Effector memory CD8-positive, alpha-beta T cell (primary cell): ENCODE results near the gene FST.
A peak's percentile ranks its signal among the peaks of the same experiment; 100 is the strongest.

Experiments used
- ATAC-seq: fragments of 150-1000 bp; cut with Tn5 transposase; replicated peaks from 2 replicates; pipeline ENCODE4 v1.10.0; 2021; ENCODE audit warnings: mild to moderate bottlenecking, moderate library complexity
- DNase-seq, 3 experiments: peaks; one replicate each; pipeline ENCODE4 v3.0.0; 2021
- H3K27ac Mint-ChIP-seq, 2 donors: one replicate each; pipeline ENCODE4 v1.8.0; 2022; ENCODE audit warnings: mild to moderate bottlenecking in 2 of 2, mixed read lengths in 2 of 2, moderate library complexity in 2 of 2
- H3K27me3 Mint-ChIP-seq, 2 donors: one replicate each; pipeline ENCODE4 v1.8.0; 2022; ENCODE audit warnings: mixed read lengths in 2 of 2
- H3K36me3 Mint-ChIP-seq: one replicate; pipeline ENCODE4 v1.8.0; 2022; ENCODE audit warnings: mild to moderate bottlenecking, moderate library complexity, mixed read lengths; ENCODE audit not compliant: insufficient read depth
- H3K4me1 Mint-ChIP-seq, 2 donors: one replicate each; pipeline ENCODE4 v1.8.0; 2022; ENCODE audit warnings: low read depth in 2 of 2, mixed read lengths in 2 of 2
- H3K4me3 Mint-ChIP-seq, 2 donors: one replicate each; pipeline ENCODE4 v1.8.0; 2022; ENCODE audit warnings: mild to moderate bottlenecking in 2 of 2, mixed read lengths in 2 of 2, moderate library complexity in 2 of 2
- H3K9me3 Mint-ChIP-seq, 2 donors: one replicate each; pipeline ENCODE4 v1.8.0; 2022; ENCODE audit warnings: mixed read lengths in 2 of 2

Gene FST

DNA sequence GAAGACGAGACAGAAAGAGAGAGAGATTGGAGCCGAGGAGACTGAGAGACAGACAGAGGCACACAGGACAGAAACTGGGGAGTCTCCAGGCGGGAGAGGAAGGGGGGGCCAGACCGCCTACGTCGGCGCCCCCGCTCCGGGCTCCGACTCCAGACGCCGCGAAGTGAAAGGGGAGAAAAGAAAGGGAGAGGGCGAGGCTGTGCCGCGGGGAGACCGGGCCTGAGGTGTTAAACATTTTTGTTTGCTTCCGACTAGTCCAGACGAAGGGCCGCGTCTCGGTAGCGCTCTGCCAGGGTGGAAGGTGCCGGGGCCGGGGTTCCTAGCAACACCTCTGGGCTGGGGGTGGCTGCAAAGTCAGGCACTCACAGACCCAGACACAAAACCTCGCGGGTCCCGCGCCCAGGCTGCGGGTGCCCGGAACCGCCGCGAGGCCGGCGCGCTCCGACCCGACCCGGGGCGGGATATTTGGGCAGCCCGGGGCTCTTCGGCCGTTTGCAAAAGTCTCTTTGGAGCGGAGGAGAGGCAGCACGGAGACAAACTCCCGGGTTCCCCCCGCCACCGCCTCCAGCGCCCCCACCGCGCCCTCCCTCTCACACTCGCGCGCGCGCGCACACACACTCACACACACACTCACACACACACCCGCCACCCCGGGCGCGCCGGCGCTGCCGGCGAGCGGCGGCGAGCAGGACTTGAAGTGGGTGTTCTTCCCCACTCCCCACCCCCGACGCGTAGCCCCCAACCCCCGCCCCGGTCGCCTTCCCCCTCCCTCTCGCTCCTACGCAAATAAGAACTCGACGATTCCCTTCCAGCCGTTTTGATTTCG, 626 bp upstream of the FST start:
- peaks cover 28 to 45% of the 10 kb centered on the region in 2 donors for H3K4me1 Mint-ChIP-seq
- H3K4me3 Mint-ChIP-seq, result peak overlapping the region; percentile 84 to 91
- peaks cover 12% of the 10 kb centered on the region for H3K36me3 Mint-ChIP-seq
- ATAC-seq (peak; percentile 9), DNase-seq (no peak)
- H3K9me3 Mint-ChIP-seq, result no peaks in the 10 kb centered on the region
- H3K27me3 Mint-ChIP-seq, result peaks cover 52 to 57% of the 10 kb centered on the region in 2 donors
- H3K27ac Mint-ChIP-seq, result peak overlapping the region in 1 of 2 donors; percentile 62

DNA sequence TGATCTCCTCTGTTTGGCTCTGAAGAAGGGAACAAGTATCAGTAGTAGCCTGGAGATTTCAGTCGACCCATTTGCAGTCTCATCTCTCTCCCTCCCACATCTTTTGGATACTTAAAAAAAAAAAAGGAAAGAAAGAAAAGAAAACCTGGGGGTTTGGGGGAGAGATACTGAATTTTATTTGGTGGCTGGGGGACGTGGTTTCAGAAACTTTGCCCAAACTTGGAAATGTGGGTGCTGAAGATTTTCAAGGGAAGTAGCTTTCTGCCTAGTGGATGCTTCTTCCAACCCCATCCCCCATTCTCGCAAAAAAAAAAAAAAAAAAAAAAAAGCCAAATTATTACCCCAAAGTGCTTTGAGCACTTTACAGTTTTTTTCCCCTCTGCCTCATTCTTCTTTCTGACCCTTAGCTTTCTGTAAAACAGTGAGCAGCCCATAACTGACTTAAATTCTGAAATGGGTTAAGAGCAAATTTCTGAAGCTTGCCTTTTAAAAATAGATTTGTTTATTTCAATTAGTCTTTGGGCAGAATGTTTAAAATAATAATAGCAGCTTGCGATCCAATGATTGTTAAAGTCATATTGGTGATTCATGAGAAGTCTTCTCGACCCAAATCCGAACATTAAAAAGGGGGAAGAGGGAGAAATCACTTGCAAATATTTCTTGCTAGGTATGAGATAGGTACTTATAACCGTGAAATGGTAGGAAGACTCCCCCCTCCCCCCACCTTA, 894 bp downstream of the FST start:
- H3K27me3 Mint-ChIP-seq, result peaks cover 44 to 53% of the 10 kb centered on the region in 2 donors
- H3K9me3 Mint-ChIP-seq, result no peaks in the 10 kb centered on the region

DNA sequence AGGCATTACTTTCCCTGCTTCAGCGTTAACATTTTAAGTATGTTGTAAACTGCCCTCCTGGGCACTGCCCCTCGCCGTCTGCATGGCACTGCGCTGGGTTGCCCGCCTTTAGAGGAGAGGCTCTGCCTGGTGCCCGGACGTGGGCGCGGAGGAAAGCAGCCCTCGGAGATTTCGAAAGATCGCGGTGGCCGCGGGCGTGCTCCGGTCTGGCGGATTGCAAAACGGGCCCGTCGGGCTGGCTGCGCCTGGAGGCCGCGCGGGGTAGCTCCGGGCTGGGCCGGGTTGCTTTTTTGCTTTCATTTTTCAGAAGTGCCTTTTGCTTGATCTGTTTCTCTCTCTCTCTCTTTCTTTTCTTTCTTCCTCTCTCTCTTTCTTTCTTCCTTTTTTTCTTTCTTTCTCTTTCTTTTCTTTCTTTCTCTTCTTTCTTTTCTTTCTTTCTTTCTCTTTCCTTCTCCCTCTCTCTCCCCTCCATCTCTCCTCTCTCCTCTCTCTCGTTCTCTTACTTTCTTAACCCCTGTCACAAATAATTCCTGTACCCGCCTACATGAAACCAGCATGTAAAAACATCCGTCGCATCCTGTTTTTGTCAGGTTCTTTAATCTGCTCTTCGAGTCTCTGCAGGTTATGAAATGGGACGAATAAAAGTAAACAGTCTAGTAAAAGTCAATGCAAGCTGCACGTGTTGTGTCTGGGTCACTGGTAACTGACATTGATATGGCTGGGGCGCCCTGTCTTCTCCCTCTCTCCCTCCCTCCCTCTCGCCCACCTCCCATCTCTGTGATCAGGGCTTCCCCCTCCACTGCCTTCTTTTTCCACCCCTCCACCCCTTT, 1.7 kb downstream of the FST start:
- H3K27ac Mint-ChIP-seq, result peak overlapping the region; percentile 65 to 67
- DNase-seq (peak; percentile 52 to 59 (median 54)), ATAC-seq (peak; percentile 73)
- peak overlapping the region; percentile 84 to 91 for H3K4me3 Mint-ChIP-seq
- no peaks in the 10 kb centered on the region for H3K9me3 Mint-ChIP-seq
- H3K4me1 Mint-ChIP-seq, result peaks cover 28 to 45% of the 10 kb centered on the region in 2 donors
- peaks cover 12% of the 10 kb centered on the region for H3K36me3 Mint-ChIP-seq
- H3K27me3 Mint-ChIP-seq, result peaks cover 40 to 48% of the 10 kb centered on the region in 2 donors

More for the DNA sequence above, 894 bp downstream of the FST start:
- DNase-seq, result no peak
- no peak for ATAC-seq
- Mint-ChIP-seq H3K27ac (peak overlapping the region in 1 of 2 donors; percentile 67), H3K4me1 (peaks cover 28 to 45% of the 10 kb centered on the region in 2 donors), H3K36me3 (peaks cover 12% of the 10 kb centered on the region), H3K4me3 (peak overlapping the region; percentile 84 to 91)

DNA sequence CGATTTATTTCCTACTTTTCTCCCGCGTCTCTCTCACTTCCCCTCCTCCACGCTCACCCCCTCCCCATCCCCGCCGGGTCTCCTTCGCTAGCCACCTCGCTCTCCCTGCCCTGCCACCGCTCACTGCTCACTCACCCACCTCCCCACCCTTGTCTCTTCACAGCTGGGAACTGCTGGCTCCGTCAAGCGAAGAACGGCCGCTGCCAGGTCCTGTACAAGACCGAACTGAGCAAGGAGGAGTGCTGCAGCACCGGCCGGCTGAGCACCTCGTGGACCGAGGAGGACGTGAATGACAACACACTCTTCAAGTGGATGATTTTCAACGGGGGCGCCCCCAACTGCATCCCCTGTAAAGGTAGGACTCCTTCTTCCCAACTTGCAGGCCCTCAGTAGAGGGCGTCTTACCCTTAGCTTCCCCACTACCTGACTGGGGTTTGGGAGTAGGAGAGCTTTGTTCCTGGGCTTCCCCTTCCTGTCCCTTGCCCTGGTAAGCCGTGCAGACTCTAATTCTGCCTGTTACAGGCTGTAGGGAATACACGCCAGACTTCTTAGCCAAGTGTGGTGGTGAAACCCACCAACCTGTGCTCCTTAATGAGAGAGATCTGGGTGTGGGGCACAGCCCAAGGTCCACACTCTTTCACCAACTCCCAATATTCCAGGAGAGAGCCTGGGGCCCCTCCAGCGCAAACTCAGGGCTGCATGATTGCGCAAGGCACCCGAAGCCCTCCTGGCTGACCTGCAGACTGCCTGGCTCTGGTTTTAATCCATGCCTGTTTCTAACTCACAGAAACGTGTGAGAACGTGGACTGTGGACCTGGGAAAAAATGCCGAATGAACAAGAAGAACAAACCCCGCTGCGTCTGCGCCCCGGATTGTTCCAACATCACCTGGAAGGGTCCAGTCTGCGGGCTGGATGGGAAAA, 2.5 kb downstream of the FST start:
- Mint-ChIP-seq H3K27me3 (peaks cover 40 to 47% of the 10 kb centered on the region in 2 donors), H3K9me3 (no peaks in the 10 kb centered on the region), H3K4me3 (peak overlapping the region; percentile 84 to 91), H3K4me1 (peaks cover 28 to 45% of the 10 kb centered on the region in 2 donors), H3K27ac (peak overlapping the region; percentile 65 to 67), H3K36me3 (peaks cover 12% of the 10 kb centered on the region)
- DNase-seq (no peak), ATAC-seq (peak; percentile 24)

DNA sequence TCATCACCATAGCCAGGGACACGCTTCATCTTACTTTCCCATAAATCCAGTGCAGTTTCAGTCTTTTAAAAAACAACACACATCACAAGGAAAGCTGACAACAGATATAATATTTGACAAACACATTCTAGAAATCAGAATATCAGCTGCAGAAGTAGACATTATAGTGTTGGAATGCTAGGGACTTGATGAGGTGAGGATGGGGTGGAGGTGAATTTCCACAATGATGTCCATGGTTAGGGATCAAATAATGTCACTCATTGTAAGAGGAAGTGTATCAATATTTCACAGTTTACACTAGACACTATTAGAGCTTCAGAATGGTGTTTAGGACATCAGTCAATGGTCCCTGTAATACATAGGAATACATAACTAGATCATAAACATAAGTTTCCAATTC, 7.0 kb downstream of the FST start:
- ATAC-seq, result no peak

DNA sequence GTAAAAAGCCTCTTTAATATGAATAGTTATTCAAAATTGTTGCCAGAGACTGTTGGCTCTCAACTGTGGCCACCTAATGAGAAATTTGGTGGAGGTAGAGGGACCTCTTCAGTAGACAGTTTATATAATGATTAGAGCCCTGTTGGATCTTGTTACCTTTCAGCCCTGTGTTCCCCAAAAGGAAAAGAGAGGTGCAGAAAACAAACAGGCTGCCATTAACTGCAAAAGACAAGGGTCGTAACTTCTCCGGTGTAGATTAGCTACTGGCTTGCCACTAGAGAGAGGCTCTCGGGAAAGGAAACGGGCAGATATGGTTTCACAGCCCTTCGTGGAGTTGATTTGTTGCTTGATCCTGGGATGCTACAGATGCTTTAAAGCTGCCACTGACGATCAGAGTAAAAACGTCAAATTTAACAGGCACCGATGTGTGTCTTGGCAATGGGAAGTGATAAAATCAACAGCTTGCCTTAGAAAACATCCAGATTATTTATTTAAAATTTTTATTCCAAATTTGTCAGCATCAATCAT, 7.8 kb downstream of the FST start:
- Mint-ChIP-seq H3K36me3 (no peaks in the 10 kb centered on the region), H3K4me3 (no peak overlapping the region), H3K9me3 (no peaks in the 10 kb centered on the region), H3K27ac (no peak overlapping the region), H3K27me3 (peaks cover 19 to 41% of the 10 kb centered on the region in 2 donors), H3K4me1 (peaks cover 4 to 5% of the 10 kb centered on the region in 2 donors)
- DNase-seq (no peak), ATAC-seq (no peak)

More for the DNA sequence above, 7.0 kb downstream of the FST start:
- no peak overlapping the region for H3K4me3 Mint-ChIP-seq
- no peaks in the 10 kb centered on the region for H3K9me3 Mint-ChIP-seq
- H3K27me3 Mint-ChIP-seq, result peaks cover 26 to 41% of the 10 kb centered on the region in 2 donors
- H3K4me1 Mint-ChIP-seq, result peaks cover 10 to 14% of the 10 kb centered on the region in 2 donors
- no peak for DNase-seq
- H3K27ac Mint-ChIP-seq, result no peak overlapping the region
- H3K36me3 Mint-ChIP-seq, result peaks cover 4% of the 10 kb centered on the region

DNA sequence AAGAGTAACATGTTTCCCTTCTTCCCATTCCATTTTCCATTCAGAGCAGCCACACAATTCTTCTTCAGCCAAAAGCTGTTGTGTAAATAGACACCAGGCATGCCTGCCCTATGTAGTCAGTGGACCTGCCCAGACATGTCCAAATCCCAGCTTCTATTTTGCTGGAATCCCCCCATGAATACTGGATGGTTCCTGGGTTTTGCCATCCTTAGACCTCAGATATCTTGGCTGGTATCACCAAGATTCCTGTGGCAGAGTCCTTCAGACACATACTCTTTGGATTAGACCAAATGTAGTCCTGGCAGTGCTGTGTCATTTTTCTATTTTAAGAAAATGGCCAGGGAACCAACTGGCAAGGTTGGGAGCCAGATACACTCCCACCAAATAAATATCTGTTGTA, 10.3 kb downstream of the FST start:
- Mint-ChIP-seq H3K36me3 (no peaks in the 10 kb centered on the region), H3K4me1 (no peaks in the 10 kb centered on the region), H3K27ac (no peak overlapping the region), H3K4me3 (no peak overlapping the region), H3K9me3 (peaks cover 0 to 2% of the 10 kb centered on the region in 2 donors), H3K27me3 (peaks cover 28 to 56% of the 10 kb centered on the region in 2 donors)
- no peak for ATAC-seq
- DNase-seq, result no peak

DNA sequence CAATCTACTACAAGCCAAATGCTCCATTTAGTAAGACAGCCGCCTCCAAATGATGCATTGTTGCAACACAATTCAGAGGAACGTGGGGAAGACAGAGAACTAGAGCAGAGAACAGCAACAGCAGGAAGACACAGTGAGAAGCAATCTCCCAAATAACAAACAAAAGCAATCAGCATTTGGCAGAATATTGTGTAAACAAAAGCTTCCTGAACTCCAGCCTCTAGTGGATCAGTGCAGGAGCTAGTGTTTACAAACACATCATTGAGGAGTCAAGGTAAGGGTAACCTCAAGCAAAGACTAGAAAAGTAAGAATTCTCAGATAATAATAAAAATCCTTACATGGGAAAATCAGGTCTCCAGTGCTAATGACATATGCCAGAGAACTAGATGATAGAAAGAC, 20.6 kb downstream of the FST start:
- DNase-seq (no peak), ATAC-seq (no peak)
- H3K27ac Mint-ChIP-seq, result no peak overlapping the region
- no peaks in the 10 kb centered on the region for H3K4me1 Mint-ChIP-seq
- peaks cover 30 to 51% of the 10 kb centered on the region in 2 donors for H3K27me3 Mint-ChIP-seq
- no peaks in the 10 kb centered on the region for H3K36me3 Mint-ChIP-seq
- no peaks in the 10 kb centered on the region for H3K9me3 Mint-ChIP-seq
- H3K4me3 Mint-ChIP-seq, result no peak overlapping the region

DNA sequence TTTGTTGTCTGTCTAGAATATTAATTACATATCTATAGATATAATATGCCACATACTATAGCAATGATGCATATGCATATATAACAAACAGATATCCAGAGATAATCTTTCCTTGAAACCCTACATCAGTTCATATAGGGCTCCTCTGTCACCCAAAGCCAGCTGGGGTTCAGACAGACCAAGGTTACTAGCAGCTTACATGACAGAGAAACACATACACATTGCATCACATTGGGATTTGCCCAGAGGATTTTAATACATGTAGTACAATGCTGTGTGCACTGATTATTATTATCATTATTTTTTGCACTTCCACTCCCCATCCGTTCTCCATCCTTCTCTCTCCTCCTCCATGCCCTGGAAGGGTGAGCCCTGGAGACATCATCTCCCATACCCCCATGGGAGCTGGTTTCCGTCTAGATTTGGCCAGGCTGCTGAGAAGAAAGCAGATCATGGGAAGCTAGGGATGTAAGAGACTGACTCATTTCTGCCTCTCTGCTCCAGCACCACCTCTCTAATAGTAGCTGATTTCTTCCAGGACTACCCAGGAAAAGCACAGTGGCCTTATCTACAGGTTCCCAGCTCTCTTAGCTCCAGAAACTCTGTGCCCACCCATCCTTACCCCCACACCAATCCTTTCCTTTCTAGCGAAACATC, 23.3 kb downstream of the FST start:
- H3K4me3 Mint-ChIP-seq, result no peak overlapping the region
- no peaks in the 10 kb centered on the region for H3K4me1 Mint-ChIP-seq
- H3K27ac Mint-ChIP-seq, result no peak overlapping the region
- ATAC-seq (no peak), DNase-seq (no peak)
- H3K9me3 Mint-ChIP-seq, result no peaks in the 10 kb centered on the region
- peaks cover 21 to 44% of the 10 kb centered on the region in 2 donors for H3K27me3 Mint-ChIP-seq
- H3K36me3 Mint-ChIP-seq, result no peaks in the 10 kb centered on the region

DNA sequence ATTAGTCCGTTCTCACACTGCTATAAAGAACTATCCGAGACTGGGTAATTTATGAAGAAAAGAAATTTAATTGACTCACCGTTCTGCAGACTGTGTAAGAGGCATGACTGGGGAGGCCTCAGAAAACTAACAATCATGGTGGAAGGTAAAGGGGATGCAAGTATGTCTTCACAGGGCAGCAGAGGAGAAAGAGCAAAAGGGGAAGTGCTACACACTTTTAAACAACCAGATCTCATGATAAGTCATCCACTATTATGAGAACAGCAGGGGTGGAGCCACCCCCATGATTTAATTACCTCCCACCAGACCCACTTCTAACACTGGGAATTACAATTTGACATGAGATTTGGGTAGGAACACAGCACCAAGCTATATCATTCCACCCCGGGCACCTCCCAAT, 26.6 kb downstream of the FST start:
- ATAC-seq (no peak), DNase-seq (no peak)
- H3K4me1 Mint-ChIP-seq, result no peaks in the 10 kb centered on the region
- no peak overlapping the region for H3K27ac Mint-ChIP-seq
- H3K36me3 Mint-ChIP-seq, result no peaks in the 10 kb centered on the region
- H3K27me3 Mint-ChIP-seq, result peaks cover 13 to 21% of the 10 kb centered on the region in 2 donors
- H3K4me3 Mint-ChIP-seq, result no peak overlapping the region
- H3K9me3 Mint-ChIP-seq, result peaks cover 5 to 7% of the 10 kb centered on the region in 2 donors

DNA sequence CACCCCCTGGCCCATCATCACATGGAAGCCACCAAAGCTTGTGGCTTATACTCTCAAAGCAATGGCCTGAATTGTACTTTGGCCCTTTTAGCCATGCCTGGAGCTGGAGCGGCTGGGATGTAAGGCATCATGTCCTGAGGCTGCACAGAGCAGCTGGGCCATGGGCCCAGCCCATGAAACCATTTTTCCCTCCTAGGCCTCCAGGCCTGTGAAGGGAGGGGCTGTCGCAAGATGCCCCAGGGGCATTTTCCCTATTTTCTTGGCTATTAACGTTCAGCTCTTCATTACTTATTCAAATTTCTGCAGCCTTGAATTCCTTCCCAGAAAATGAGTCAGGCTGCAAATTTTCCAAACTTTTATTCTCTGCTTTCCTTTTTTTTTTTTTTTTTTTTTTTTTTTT, 27.7 kb downstream of the FST start:
- ATAC-seq (no peak), DNase-seq (no peak)
- Mint-ChIP-seq H3K4me1 (no peaks in the 10 kb centered on the region), H3K36me3 (no peaks in the 10 kb centered on the region), H3K27ac (no peak overlapping the region), H3K9me3 (peaks cover 5 to 7% of the 10 kb centered on the region in 2 donors), H3K4me3 (no peak overlapping the region), H3K27me3 (peaks cover 13 to 19% of the 10 kb centered on the region in 2 donors)

DNA sequence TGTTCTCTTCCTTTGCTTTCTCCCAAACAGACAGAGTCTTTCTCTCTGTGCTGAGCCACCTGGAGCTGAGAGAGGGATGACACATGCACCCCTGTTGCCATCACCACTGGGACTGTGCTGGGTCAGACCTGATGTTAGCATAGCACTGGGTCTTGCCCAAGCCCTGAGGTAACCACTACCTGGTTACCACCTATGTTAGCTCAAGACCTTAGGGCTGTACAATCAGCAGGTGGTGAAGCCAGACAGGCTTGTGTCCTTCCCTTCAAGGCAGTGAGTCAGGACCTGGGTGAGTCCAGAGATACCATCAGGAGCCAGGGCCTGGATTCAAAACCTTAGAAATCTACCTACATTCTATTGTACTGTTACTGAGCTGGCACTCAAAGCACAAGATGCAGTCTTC, 32.1 kb downstream of the FST start:
- Mint-ChIP-seq H3K27me3 (peaks cover 16 to 20% of the 10 kb centered on the region in 2 donors), H3K4me3 (no peak overlapping the region), H3K27ac (no peak overlapping the region), H3K9me3 (peaks cover 5 to 7% of the 10 kb centered on the region in 2 donors), H3K36me3 (no peaks in the 10 kb centered on the region), H3K4me1 (no peaks in the 10 kb centered on the region)
- ATAC-seq (no peak), DNase-seq (no peak)
